Activated T-cell treated with anti-CD3 and anti-CD28 coated beads, Interleukin-2, amount 50 U/mL, for 24 hours (primary cell): Measurements from ENCODE around the gene TERB1.
A peak's percentile ranks its signal among the peaks of the same experiment; 100 is the strongest.

Source experiments
- DNase-seq: peaks from one replicate; pipeline ENCODE4 v3.0.0-alpha.2; 2020
- H3K27ac Mint-ChIP-seq: 2 replicates; pipeline ENCODE4 v1.8.0; 2020; ENCODE audit warnings: mild to moderate bottlenecking, mixed read lengths
- H3K27me3 Mint-ChIP-seq: 2 replicates; pipeline ENCODE4 v1.8.0; 2020; ENCODE audit warnings: mixed read lengths
- H3K36me3 Mint-ChIP-seq: 2 replicates; pipeline ENCODE4 v1.8.0; 2020; ENCODE audit warnings: low read depth, mixed read lengths
- H3K4me1 Mint-ChIP-seq: 2 replicates; pipeline ENCODE4 v1.8.0; 2020; ENCODE audit warnings: low read depth, mixed read lengths
- H3K4me3 Mint-ChIP-seq: 2 replicates; pipeline ENCODE4 v1.8.0; 2020; ENCODE audit warnings: mild to moderate bottlenecking, moderate library complexity, mixed read lengths
- H3K9me3 Mint-ChIP-seq: 2 replicates; pipeline ENCODE4 v1.8.0; 2020; ENCODE audit warnings: mixed read lengths

TERB1 gene

GRCh38 chr16:66842765-66843164 is 41.4 kb upstream of the TERB1 start:
- peak; percentile 7 for DNase-seq
- H3K4me3 Mint-ChIP-seq: no peak overlapping the region
- peaks cover 7% of the 10 kb centered on the region for H3K4me1 Mint-ChIP-seq
- H3K9me3 Mint-ChIP-seq: no peaks in the 10 kb centered on the region
- H3K36me3 Mint-ChIP-seq: no peaks in the 10 kb centered on the region
- no peak overlapping the region for H3K27ac Mint-ChIP-seq
- H3K27me3 Mint-ChIP-seq: peaks cover 62% of the 10 kb centered on the region

DNA sequence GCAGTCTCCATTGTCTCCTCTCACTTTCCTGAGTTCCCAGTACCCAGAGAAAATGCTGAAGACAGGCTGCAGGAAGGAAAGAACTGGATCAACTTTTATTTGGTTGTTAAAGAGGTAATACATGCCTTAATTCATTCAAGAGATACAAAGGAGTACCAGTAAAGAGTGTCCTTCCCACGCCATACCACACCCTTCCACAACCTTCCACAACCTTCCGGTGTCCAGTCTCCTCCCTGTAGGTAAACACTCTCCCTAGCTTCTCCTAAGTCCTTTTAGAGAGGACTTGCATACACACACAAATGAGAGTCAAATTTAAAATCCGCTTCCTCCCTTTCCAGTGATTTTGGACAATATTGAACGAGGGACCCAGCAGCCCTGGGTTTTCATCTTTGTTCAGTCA is 40.0 kb upstream of the TERB1 start:
- DNase-seq: no peak
- no peaks in the 10 kb centered on the region for H3K9me3 Mint-ChIP-seq
- peaks cover 7% of the 10 kb centered on the region for H3K4me1 Mint-ChIP-seq
- no peak overlapping the region for H3K27ac Mint-ChIP-seq
- peaks cover 56% of the 10 kb centered on the region for H3K27me3 Mint-ChIP-seq
- no peak overlapping the region for H3K4me3 Mint-ChIP-seq
- no peaks in the 10 kb centered on the region for H3K36me3 Mint-ChIP-seq

DNA sequence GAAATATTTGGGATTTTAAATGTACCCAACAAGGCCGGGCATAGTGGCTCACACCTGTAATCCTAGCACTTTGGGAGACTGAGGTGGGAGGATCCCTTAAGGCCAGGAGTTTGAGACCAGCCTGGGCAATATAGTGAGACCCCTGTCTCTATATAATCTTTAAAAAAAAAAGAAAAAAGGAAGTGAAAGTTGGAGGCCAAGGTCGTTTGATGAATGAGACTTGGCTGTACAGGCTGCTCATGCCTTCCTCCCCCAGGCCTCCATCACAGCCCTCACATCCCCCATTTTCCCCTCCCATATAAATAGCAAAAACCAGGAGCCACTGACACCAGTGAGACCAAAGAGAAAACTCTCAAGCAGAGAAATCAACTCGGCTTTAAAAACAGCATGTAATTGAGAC is 39.5 kb upstream of the TERB1 start:
- peaks cover 52% of the 10 kb centered on the region for H3K27me3 Mint-ChIP-seq
- DNase-seq: no peak
- no peaks in the 10 kb centered on the region for H3K9me3 Mint-ChIP-seq
- H3K27ac Mint-ChIP-seq: no peak overlapping the region
- no peak overlapping the region for H3K4me3 Mint-ChIP-seq
- peaks cover 7% of the 10 kb centered on the region for H3K4me1 Mint-ChIP-seq
- H3K36me3 Mint-ChIP-seq: no peaks in the 10 kb centered on the region

DNA sequence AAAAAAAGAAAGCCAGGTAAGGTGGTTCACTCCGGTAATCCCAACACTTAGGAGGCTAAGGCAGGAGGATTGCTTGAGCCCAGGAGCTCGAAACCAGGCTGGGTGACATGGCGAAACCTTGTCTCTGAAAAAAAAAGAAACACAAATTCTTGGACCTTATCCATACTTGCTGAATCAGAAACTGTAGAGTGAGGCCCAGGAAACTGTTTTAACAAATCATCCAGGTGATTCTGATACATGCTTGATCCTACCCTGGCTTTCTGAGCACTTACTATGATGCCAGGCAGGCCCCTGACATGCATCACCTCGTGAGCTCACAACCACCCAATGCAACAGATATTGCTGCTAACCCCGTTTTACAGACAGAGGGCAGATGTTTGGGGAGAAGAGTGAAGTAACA is 33.4 kb upstream of the TERB1 start:
- H3K27ac Mint-ChIP-seq: no peak overlapping the region
- no peak for DNase-seq
- H3K4me1 Mint-ChIP-seq: peaks cover 15% of the 10 kb centered on the region
- H3K36me3 Mint-ChIP-seq: no peaks in the 10 kb centered on the region
- H3K4me3 Mint-ChIP-seq: no peak overlapping the region
- no peaks in the 10 kb centered on the region for H3K9me3 Mint-ChIP-seq
- peaks cover 19% of the 10 kb centered on the region for H3K27me3 Mint-ChIP-seq

DNA sequence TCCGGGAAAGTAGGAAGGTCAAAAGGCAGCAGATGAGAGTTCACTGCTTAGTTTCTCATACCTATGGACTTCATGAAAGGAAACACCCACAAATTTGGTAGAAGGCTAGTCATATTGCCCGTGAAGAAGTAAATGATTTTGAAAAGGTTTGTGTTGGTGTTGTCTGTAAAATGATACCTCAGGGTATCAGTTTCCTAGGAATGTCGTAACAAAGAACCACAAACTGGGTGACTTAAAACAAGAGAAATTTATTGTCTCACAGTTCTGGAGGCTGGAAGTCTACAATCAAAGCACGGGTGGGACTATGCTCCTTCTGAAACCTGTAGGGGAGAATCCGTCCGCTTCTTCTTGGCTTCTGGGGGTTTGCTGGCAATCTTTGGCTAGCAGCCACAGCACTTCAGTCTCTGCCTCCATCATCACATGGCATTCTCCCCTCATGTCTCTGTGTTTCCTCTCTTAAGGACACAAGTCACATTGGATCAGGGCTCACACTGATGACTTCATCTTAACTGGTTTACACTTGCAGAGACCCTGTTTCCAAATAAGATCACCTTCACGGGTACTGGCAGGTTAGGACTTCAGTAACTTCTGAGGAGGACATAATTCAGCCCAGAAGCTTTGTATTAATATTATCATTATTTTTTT is 31.4 kb upstream of the TERB1 start:
- Mint-ChIP-seq H3K9me3 (no peaks in the 10 kb centered on the region), H3K4me3 (no peak overlapping the region), H3K36me3 (peaks cover 19% of the 10 kb centered on the region), H3K4me1 (peaks cover 34% of the 10 kb centered on the region), H3K27ac (no peak overlapping the region), H3K27me3 (peaks cover 4% of the 10 kb centered on the region)
- no peak for DNase-seq

DNA sequence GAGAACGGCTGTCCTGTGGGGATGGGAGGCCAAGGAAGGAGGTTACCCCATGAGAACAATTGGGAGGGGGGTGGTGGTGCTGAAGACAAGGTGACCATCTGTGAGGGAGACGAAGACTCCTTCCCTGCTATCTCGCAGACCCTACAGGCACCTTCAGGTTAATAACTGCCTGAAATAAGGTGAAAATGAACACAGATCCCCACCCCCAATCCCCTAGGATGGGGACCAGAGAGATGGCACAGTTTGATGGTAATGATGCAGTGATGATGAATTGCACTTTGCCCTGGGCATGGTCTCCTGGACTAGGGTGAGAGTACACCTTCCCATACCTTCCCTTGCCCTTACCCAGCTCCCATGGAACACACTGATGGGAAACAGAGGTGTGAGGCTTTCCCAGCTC is 30.8 kb upstream of the TERB1 start:
- no peak overlapping the region for H3K4me3 Mint-ChIP-seq
- H3K9me3 Mint-ChIP-seq: no peaks in the 10 kb centered on the region
- no peak overlapping the region for H3K27ac Mint-ChIP-seq
- peaks cover 38% of the 10 kb centered on the region for H3K4me1 Mint-ChIP-seq
- peaks cover 4% of the 10 kb centered on the region for H3K27me3 Mint-ChIP-seq
- peak; percentile 24 for DNase-seq
- peaks cover 24% of the 10 kb centered on the region for H3K36me3 Mint-ChIP-seq

- peak within 1 kb of the TSS; percentile 79 for H3K4me3 Mint-ChIP-seq
- peaks cover 36% of the 10 kb centered on the region for H3K36me3 Mint-ChIP-seq
- H3K4me1 Mint-ChIP-seq: peaks cover 45% of the 10 kb centered on the region
- peak within 1 kb of the TSS; percentile 72 for H3K27ac Mint-ChIP-seq
- peak; percentile 95 for DNase-seq
- peaks cover 1% of the 10 kb centered on the region for H3K27me3 Mint-ChIP-seq
- no peaks in the 10 kb centered on the region for H3K9me3 Mint-ChIP-seq
These were observed 29.3 kb upstream of the TERB1 start, which contains the start of gene NAE1 for GRCh38 chr16:66830422-66831404. NAE1 (minus strand) TSS chr16:66830976; CDS start chr16:66830899, 77 bp downstream.

DNA sequence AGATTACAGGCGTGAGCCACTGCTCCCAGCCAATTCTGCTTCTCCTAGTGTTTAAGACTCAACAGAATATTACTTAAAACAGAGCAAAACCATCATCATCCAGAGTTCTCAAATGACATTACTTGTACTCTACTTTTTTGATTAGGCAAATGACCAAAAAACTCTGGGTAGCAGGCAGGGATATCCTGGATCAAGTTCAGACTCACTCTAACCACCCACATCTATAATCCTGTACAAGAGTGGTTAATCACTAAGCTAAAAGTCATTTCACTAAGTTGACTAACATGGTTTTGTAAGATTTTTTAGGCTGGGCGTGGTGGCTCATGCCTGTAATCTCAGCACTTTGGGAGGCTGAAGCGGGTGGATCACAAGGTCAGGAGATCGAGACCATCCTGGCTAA is 22.6 kb upstream of the TERB1 start:
- Mint-ChIP-seq H3K36me3 (peaks cover 89% of the 10 kb centered on the region), H3K4me1 (peaks cover 32% of the 10 kb centered on the region), H3K27me3 (no peaks in the 10 kb centered on the region), H3K27ac (no peak overlapping the region), H3K4me3 (no peak overlapping the region), H3K9me3 (no peaks in the 10 kb centered on the region)
- DNase-seq: no peak

DNA sequence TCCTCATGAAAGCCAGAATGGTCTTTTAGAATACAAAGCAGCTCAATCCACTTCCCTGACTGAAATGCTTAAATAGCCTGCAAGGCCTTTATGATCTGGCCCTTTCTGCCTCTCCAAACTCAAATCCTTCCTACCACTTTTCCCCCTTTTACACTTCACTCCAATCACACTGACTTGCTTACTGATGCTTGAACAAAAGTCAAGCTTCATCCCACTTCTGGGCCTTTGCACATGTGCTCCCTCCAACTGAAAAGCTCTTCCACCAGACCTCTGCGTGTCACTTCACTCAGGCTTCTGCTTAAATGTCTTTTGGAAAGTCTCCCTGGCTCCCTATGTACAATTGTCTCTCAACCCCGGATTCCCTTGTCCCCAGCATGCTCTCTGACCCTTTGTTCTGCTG is 13.3 kb upstream of the TERB1 start:
- no peak overlapping the region for H3K27ac Mint-ChIP-seq
- H3K4me3 Mint-ChIP-seq: no peak overlapping the region
- H3K36me3 Mint-ChIP-seq: peaks cover 96% of the 10 kb centered on the region
- H3K9me3 Mint-ChIP-seq: no peaks in the 10 kb centered on the region
- no peak for DNase-seq
- H3K4me1 Mint-ChIP-seq: peaks cover 1% of the 10 kb centered on the region
- H3K27me3 Mint-ChIP-seq: no peaks in the 10 kb centered on the region

GRCh38 chr16:66811043-66811442 is 9.7 kb upstream of the TERB1 start:
- Mint-ChIP-seq H3K9me3 (no peaks in the 10 kb centered on the region), H3K4me3 (no peak overlapping the region), H3K27me3 (no peaks in the 10 kb centered on the region), H3K27ac (no peak overlapping the region), H3K36me3 (peaks cover 94% of the 10 kb centered on the region), H3K4me1 (peaks cover 1% of the 10 kb centered on the region)
- no peak for DNase-seq

GRCh38 chr16:66810391-66810790 is 9.0 kb upstream of the TERB1 start:
- no peak for DNase-seq
- H3K9me3 Mint-ChIP-seq: no peaks in the 10 kb centered on the region
- H3K4me1 Mint-ChIP-seq: peaks cover 1% of the 10 kb centered on the region
- H3K27me3 Mint-ChIP-seq: no peaks in the 10 kb centered on the region
- H3K36me3 Mint-ChIP-seq: peaks cover 94% of the 10 kb centered on the region
- peak overlapping the region; percentile 55 for H3K27ac Mint-ChIP-seq
- no peak overlapping the region for H3K4me3 Mint-ChIP-seq

GRCh38 chr16:66809765-66810164 is 8.4 kb upstream of the TERB1 start:
- no peak overlapping the region for H3K27ac Mint-ChIP-seq
- peaks cover 94% of the 10 kb centered on the region for H3K36me3 Mint-ChIP-seq

DNA sequence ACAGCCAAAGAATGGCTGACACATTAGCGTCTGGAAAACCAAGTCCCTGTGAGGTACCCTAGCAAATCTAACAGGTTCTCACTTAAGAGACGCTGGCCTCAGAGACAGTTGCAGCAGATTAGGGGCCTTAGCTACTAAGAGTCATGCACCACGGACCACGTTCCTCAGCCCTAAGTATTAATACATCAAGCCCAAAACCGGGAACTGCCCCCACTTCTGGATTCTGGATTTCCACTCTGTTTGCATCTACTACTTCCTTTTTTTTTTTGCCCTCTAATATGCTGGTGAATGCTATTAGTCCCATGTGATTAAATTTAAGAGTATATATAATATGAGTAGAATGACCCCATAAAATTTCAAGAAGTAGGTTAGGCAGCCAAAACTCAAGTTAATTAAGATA is 775 bp upstream of the TERB1 start:
- H3K27ac Mint-ChIP-seq: no peak overlapping the region
- H3K36me3 Mint-ChIP-seq: peaks cover 68% of the 10 kb centered on the region

More at GRCh38 chr16:66809765-66810164, 8.4 kb upstream of the TERB1 start:
- Mint-ChIP-seq H3K9me3 (no peaks in the 10 kb centered on the region), H3K4me1 (peaks cover 1% of the 10 kb centered on the region), H3K4me3 (no peak overlapping the region), H3K27me3 (no peaks in the 10 kb centered on the region)
- DNase-seq: no peak

DNA sequence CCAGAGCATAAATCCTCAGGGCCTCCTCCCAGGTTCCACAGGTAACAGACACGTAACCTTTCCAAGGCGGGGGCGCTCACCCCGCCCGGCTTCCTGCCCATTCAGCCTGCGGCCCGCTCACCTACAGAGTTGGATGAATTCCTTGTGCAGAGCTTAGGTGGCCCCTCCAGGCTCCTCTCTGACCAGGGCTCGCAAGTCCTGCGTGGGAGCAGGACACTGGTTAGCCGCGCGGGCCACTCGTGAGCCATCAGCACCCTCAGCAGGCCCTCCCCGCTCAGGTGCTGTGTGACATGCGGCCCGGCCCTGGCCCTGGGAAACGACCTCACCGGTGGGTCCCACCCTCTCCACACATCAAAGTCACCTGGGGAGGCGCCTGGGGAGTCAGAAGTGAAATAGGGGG is 528 bp downstream of the TERB1 start:
- Mint-ChIP-seq H3K4me1 (no peaks in the 10 kb centered on the region), H3K27me3 (no peaks in the 10 kb centered on the region), H3K27ac (no peak overlapping the region), H3K36me3 (peaks cover 56% of the 10 kb centered on the region), H3K9me3 (no peaks in the 10 kb centered on the region), H3K4me3 (no peak overlapping the region)
- DNase-seq: no peak

More for the DNA sequence above, 775 bp upstream of the TERB1 start:
- no peak overlapping the region for H3K4me3 Mint-ChIP-seq
- DNase-seq: no peak
- H3K27me3 Mint-ChIP-seq: no peaks in the 10 kb centered on the region
- no peaks in the 10 kb centered on the region for H3K4me1 Mint-ChIP-seq
- no peaks in the 10 kb centered on the region for H3K9me3 Mint-ChIP-seq

DNA sequence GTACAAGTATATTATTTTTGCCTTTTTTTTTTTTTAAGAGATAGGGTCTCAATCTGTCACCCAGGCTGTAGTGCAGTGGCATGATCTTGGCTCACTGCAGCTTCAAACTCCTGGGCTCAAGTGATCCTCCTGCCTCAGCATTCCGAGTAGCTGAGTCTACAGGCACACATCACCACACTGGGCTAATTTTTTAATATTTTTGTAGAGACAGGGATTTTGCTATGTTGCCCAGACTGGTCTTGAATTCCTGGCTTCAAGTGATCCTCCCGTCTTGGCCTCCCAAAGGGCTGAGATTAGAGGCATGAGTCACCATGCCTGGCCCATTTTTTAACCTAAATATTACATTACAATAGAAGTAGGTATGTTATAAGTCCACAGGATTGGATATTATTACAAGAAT is 3.2 kb downstream of the TERB1 start:
- no peaks in the 10 kb centered on the region for H3K9me3 Mint-ChIP-seq
- DNase-seq: no peak
- peaks cover 29% of the 10 kb centered on the region for H3K36me3 Mint-ChIP-seq
- H3K27me3 Mint-ChIP-seq: no peaks in the 10 kb centered on the region
- H3K4me3 Mint-ChIP-seq: no peak overlapping the region
- no peaks in the 10 kb centered on the region for H3K4me1 Mint-ChIP-seq
- H3K27ac Mint-ChIP-seq: no peak overlapping the region
